Lung (tissue), 12 donors: ENCODE data around the gene MARK4. TPM values are rescaled to one million over a fixed set of nuclear protein-coding genes. Genes with fewer than 3 reads are reported as not detected.

ENCODE experiments used
- ATAC-seq: fragments of 200-7000 bp; cut with Tn5 transposase; one replicate; pipeline ENCODE4 v1.9.1; 2020; ENCODE audit warnings: moderate number of reproducible peaks; ENCODE audit not compliant: insufficient read depth, low FRiP score
- DNase-seq, 3 donors: peaks; one replicate each; pipeline ENCODE4 v3.0.0-alpha.2; 2013 to 2017
- H3K27ac ChIP-seq, 2 donors: one replicate each; pipeline ENCODE4 v1.5.1; 2013; ENCODE audit warnings: mild to moderate bottlenecking in 2 of 2, moderate library complexity in 2 of 2, control low read depth in 1 of 2, inconsistent platforms in 1 of 2, low read depth in 1 of 2, low read length in 1 of 2
- H3K27me3 ChIP-seq, 3 donors: one replicate each; pipeline ENCODE4 v1.5.1; 2013; ENCODE audit warnings: low read length in 2 of 3; ENCODE audit not compliant: control insufficient read depth in 3 of 3, insufficient read depth in 3 of 3
- H3K36me3 ChIP-seq, 4 donors: one replicate each; pipeline ENCODE4 v1.5.1; 2013; ENCODE audit warnings: low read length in 4 of 4, mild to moderate bottlenecking in 1 of 4, moderate library complexity in 1 of 4; ENCODE audit not compliant: control insufficient read depth in 4 of 4, insufficient read depth in 4 of 4
- H3K4me1 ChIP-seq, 5 donors: one replicate each; pipeline ENCODE4 v1.5.1; 2013; ENCODE audit warnings: low read length in 5 of 5, mild to moderate bottlenecking in 2 of 5, moderate library complexity in 1 of 5; ENCODE audit not compliant: control insufficient read depth in 5 of 5, insufficient read depth in 5 of 5
- H3K4me3 ChIP-seq: one replicate; pipeline ENCODE4 v1.5.1; 2013; ENCODE audit warnings: mild to moderate bottlenecking, control low read depth, moderate library complexity
- H3K9ac ChIP-seq, 2 donors: one replicate each; pipeline ENCODE4 v1.5.1; 2013; ENCODE audit warnings: low read length in 2 of 2, control low read depth in 1 of 2; ENCODE audit not compliant: insufficient read depth in 1 of 2
- H3K9me3 ChIP-seq, 4 donors: one replicate each; pipeline ENCODE4 v1.5.1; 2013; ENCODE audit warnings: low read length in 3 of 4, mild to moderate bottlenecking in 1 of 4, moderate library complexity in 1 of 4; ENCODE audit not compliant: control insufficient read depth in 4 of 4, insufficient read depth in 3 of 4
- CTCF ChIP-seq: IDR thresholded peaks from 2 replicates; pipeline ENCODE4 v1.5.1; 2012; ENCODE audit warnings: mild to moderate bottlenecking; ENCODE audit errors: control extremely low read depth, extremely low read depth
- WGBS, 2 donors: extraction: QIAGEN DNeasy Blood & Tissue Kit; methylation state at CpG; one replicate each; pipeline ENCODE4 v1.1.7; 2013; 5-methylcytosine and 5-hydroxymethylcytosine counted together
- polyA plus RNA-seq, 2 donors: library from polyadenylated mRNA; stranded (reverse); fragments of 200-250 nt; gene quantifications; one replicate each; pipeline ENCODE4 v1.2.1, GENCODE V29; 2013
- total RNA-seq, 2 donors: library from RNA; depleted of rRNA in 1 of 2; stranded (reverse); fragments of >200 nt in 1 of 2; gene quantifications; one replicate each; pipeline ENCODE4 v1.2.1, GENCODE V29; 2014 to 2021
- donor health status: control.
- donor health status: control.
- donor health status: Bipolar disorder and iron deficiency.
- donor health status: healthy.
- donor health status: DM: yes; HTN: yes; CAD: no.

The MARK4 gene
- total and polyA plus RNA-seq, 4 donors = 12.6 to 47.0 (median 20.6) TPM

GRCh38 chr19:45352914-45353796 is 102.1 kb downstream of the MARK4 start:
- H3K36me3 ChIP-seq = peaks cover 3 to 42% (median 21%) of the 10 kb centered on the region in 4 donors
- no peak for ATAC-seq
- H3K9me3 ChIP-seq = no peaks in the 10 kb centered on the region
- H3K27me3 ChIP-seq = no peaks in the 10 kb centered on the region
- no peak for TF ChIP-seq CTCF
- no peak overlapping the region for H3K9ac ChIP-seq
- H3K27ac ChIP-seq = no peak overlapping the region
- no peak for DNase-seq
- H3K4me3 ChIP-seq = no peak overlapping the region
- WGBS, 2 donors = 93 to 94% methylated on average over 20 of the region's 20 CpGs
- no peaks in the 10 kb centered on the region for H3K4me1 ChIP-seq

GRCh38 chr19:45354241-45354842 is 103.3 kb downstream of the MARK4 start:
- H3K9ac ChIP-seq = no peak overlapping the region
- peaks cover 3 to 50% (median 21%) of the 10 kb centered on the region in 4 donors for H3K36me3 ChIP-seq
- H3K4me1 ChIP-seq = no peaks in the 10 kb centered on the region
- H3K27me3 ChIP-seq = no peaks in the 10 kb centered on the region
- H3K27ac ChIP-seq = no peak overlapping the region
- ATAC-seq (no peak), DNase-seq (no peak)
- H3K4me3 ChIP-seq = no peak overlapping the region
- TF ChIP-seq CTCF = no peak
- 91 to 92% methylated on average over 11 of the region's 11 CpGs for WGBS, 2 donors
- H3K9me3 ChIP-seq = no peaks in the 10 kb centered on the region

Other genes starting within 250 kb of the MARK4 start
- gene RELB, start 249.8 kb upstream of the MARK4 start, total RNA-seq = 10 to 100 TPM; 15.8 to 23.8 TPM
- 10 to 100 TPM in 1 of 2 donors, 1 to 10 TPM in 1; 9.4 to 65.9 TPM for gene RELB, start 249.8 kb upstream of the MARK4 start, polyA plus RNA-seq
- gene CLASRP, start 212.2 kb upstream of the MARK4 start, total RNA-seq = 10 to 100 TPM; 23.9 to 73.9 TPM
- gene CLASRP, start 212.2 kb upstream of the MARK4 start, polyA plus RNA-seq = 100 to 1,000 TPM in 1 of 2 donors, 10 to 100 TPM in 1; 41.2 to 107 TPM
- 1 to 10 TPM in 1 of 2 donors, under 1 TPM in 1; 0.43 to 3.8 TPM for gene ZNF296, start 174.8 kb upstream of the MARK4 start, total RNA-seq
- 1 to 10 TPM; 1.9 to 3.9 TPM for gene ZNF296, start 174.8 kb upstream of the MARK4 start, polyA plus RNA-seq
- gene GEMIN7, start 172.0 kb upstream of the MARK4 start, total RNA-seq = 10 to 100 TPM; 18.7 to 21.1 TPM
- gene GEMIN7, start 172.0 kb upstream of the MARK4 start, polyA plus RNA-seq = 10 to 100 TPM; 24.3 to 29.0 TPM
- gene PPP1R37, start 158.1 kb upstream of the MARK4 start, total RNA-seq = 10 to 100 TPM; 20.7 to 31.1 TPM
- 10 to 100 TPM; 19.2 to 39.7 TPM for gene PPP1R37, start 158.1 kb upstream of the MARK4 start, polyA plus RNA-seq
- gene NKPD1, start 90.3 kb upstream of the MARK4 start, total RNA-seq = under 1 TPM in 1 of 2 donors, not detected in 1; 0.06 TPM
- under 1 TPM; 0.07 to 0.08 TPM for gene NKPD1, start 90.3 kb upstream of the MARK4 start, polyA plus RNA-seq
- gene TRAPPC6A, start 73.0 kb upstream of the MARK4 start, total RNA-seq = 10 to 100 TPM; 14.0 to 20.5 TPM
- 10 to 100 TPM; 32.0 to 38.4 TPM for gene TRAPPC6A, start 73.0 kb upstream of the MARK4 start, polyA plus RNA-seq
- 10 to 100 TPM in 1 of 2 donors, 1 to 10 TPM in 1; 7.5 to 17.3 TPM for gene BLOC1S3, start 72.5 kb upstream of the MARK4 start, total RNA-seq
- gene BLOC1S3, start 72.5 kb upstream of the MARK4 start, polyA plus RNA-seq = 1 to 10 TPM; 4.2 to 8.7 TPM
- 1 to 10 TPM; 1.7 to 2.8 TPM for gene EXOC3L2, start 5.9 kb upstream of the MARK4 start, total RNA-seq
- gene EXOC3L2, start 5.9 kb upstream of the MARK4 start, polyA plus RNA-seq = 1 to 10 TPM; 2.2 to 2.6 TPM
- 1 to 10 TPM in 1 of 2 donors, not detected in 1; 1.4 TPM for gene CKM, start 71.6 kb downstream of the MARK4 start, total RNA-seq
- gene CKM, start 71.6 kb downstream of the MARK4 start, polyA plus RNA-seq = under 1 TPM; 0.06 to 0.97 TPM
- gene KLC3, start 89.5 kb downstream of the MARK4 start, total RNA-seq = 1 to 10 TPM; 1.1 to 1.6 TPM
- 1 to 10 TPM in 1 of 2 donors, under 1 TPM in 1; 0.80 to 2.2 TPM for gene KLC3, start 89.5 kb downstream of the MARK4 start, polyA plus RNA-seq
- gene ERCC2, start 119.3 kb downstream of the MARK4 start, total RNA-seq = 10 to 100 TPM; 17.8 to 19.9 TPM
- gene ERCC2, start 119.3 kb downstream of the MARK4 start, polyA plus RNA-seq = 10 to 100 TPM; 11.9 to 14.9 TPM
- 10 to 100 TPM; 14.0 to 37.3 TPM for gene PPP1R13L, start 153.8 kb downstream of the MARK4 start, total RNA-seq
- gene PPP1R13L, start 153.8 kb downstream of the MARK4 start, polyA plus RNA-seq = 10 to 100 TPM; 32.0 to 34.0 TPM
- gene POLR1G, start 155.4 kb downstream of the MARK4 start, total RNA-seq = 1 to 10 TPM; 3.6 to 8.3 TPM
- 1 to 10 TPM; 5.2 to 6.6 TPM for gene POLR1G, start 155.4 kb downstream of the MARK4 start, polyA plus RNA-seq
- 10 to 100 TPM; 72.4 to 82.3 TPM for gene ERCC1, start 172.6 kb downstream of the MARK4 start, total RNA-seq
- 10 to 100 TPM; 53.2 to 54.0 TPM for gene ERCC1, start 172.6 kb downstream of the MARK4 start, polyA plus RNA-seq
- gene FOSB, start 216.7 kb downstream of the MARK4 start, total RNA-seq = 10 to 100 TPM in 1 of 2 donors, 1 to 10 TPM in 1; 9.9 to 24.2 TPM
- 10 to 100 TPM in 1 of 2 donors, 1 to 10 TPM in 1; 7.9 to 22.8 TPM for gene FOSB, start 216.7 kb downstream of the MARK4 start, polyA plus RNA-seq
- gene RTN2, start 245.8 kb downstream of the MARK4 start, total RNA-seq = 10 to 100 TPM in 1 of 2 donors, 1 to 10 TPM in 1; 5.4 to 10.9 TPM
- 10 to 100 TPM in 1 of 2 donors, 1 to 10 TPM in 1; 8.3 to 10.3 TPM for gene RTN2, start 245.8 kb downstream of the MARK4 start, polyA plus RNA-seq
- 1 to 10 TPM in 1 of 2 donors, under 1 TPM in 1; 0.37 to 2.3 TPM for gene PPM1N, start 247.2 kb downstream of the MARK4 start, total RNA-seq
- gene PPM1N, start 247.2 kb downstream of the MARK4 start, polyA plus RNA-seq = 1 to 10 TPM; 1.0 to 8.1 TPM